NT2/D1 (cell line): ENCODE measurements around the gene FBLN1.
"Not testable (repeated sequence)": the region's sequence is repeated elsewhere in the genome, so short reads cannot be mapped to it uniquely, and the experiment has no call there.

ENCODE experiments used
- DNase-seq: peaks from one replicate; pipeline ENCODE4 v3.0.0-alpha.2; 2011; ENCODE audit warnings: low read depth, low spot score
- H3K27me3 ChIP-seq: 2 replicates; pipeline ENCODE4 v1.6.0; 2011; ENCODE audit warnings: mild to moderate bottlenecking; ENCODE audit not compliant: insufficient read length, insufficient read depth
- H3K36me3 ChIP-seq: 2 replicates; pipeline ENCODE4 v1.6.1; 2011; ENCODE audit warnings: mild to moderate bottlenecking, low read length, mixed read lengths; ENCODE audit not compliant: insufficient read depth, insufficient read length
- H3K4me1 ChIP-seq: 2 replicates; pipeline ENCODE4 v1.5.1; 2011; ENCODE audit not compliant: insufficient read depth, insufficient read length
- H3K4me3 ChIP-seq: 2 replicates; pipeline ENCODE4 v1.5.1; 2011; ENCODE audit warnings: low read depth; ENCODE audit not compliant: insufficient read length
- H3K9ac ChIP-seq: 2 replicates; pipeline ENCODE4 v1.6.0; 2011; ENCODE audit warnings: low read depth; ENCODE audit not compliant: insufficient read length
- H3K9me3 ChIP-seq: 2 replicates; pipeline ENCODE4 v1.5.1; 2011; ENCODE audit warnings: mild to moderate bottlenecking, low read length; ENCODE audit not compliant: insufficient read depth
- SUZ12 ChIP-seq: IDR thresholded peaks from 2 replicates; pipeline ENCODE4 v1.6.1; 2011; ENCODE audit not compliant: insufficient read length, insufficient read depth; ENCODE audit errors: extremely low read depth
- YY1 ChIP-seq: IDR thresholded peaks from 2 replicates; pipeline ENCODE4 v1.6.1; 2011; ENCODE audit not compliant: insufficient read length, insufficient read depth
- ZNF274 ChIP-seq: IDR thresholded peaks from 2 replicates; pipeline ENCODE4 v1.6.1; 2011; ENCODE audit warnings: mild to moderate bottlenecking, low read depth, low read length

FBLN1 gene

GRCh38 chr22:45459235-45459634 is 43.4 kb upstream of the FBLN1 start:
- no peak for DNase-seq
- Histone ChIP-seq H3K9ac (no peak overlapping the region), H3K27me3 (no peaks in the 10 kb centered on the region), H3K36me3 (no peaks in the 10 kb centered on the region), H3K9me3 (peaks cover 6% of the 10 kb centered on the region), H3K4me1 (no peaks in the 10 kb centered on the region), H3K4me3 (no peak overlapping the region)
- TF ChIP-seq ZNF274 (no peak), SUZ12 (no peak), YY1 (no peak)

GRCh38 chr22:45460288-45461109 is 42.2 kb upstream of the FBLN1 start:
- no peak for TF ChIP-seq SUZ12
- TF ChIP-seq ZNF274 = no peak
- TF ChIP-seq YY1 = no peak
- Histone ChIP-seq H3K4me3 (no peak overlapping the region), H3K36me3 (no peaks in the 10 kb centered on the region), H3K4me1 (no peaks in the 10 kb centered on the region), H3K9ac (no peak overlapping the region), H3K27me3 (no peaks in the 10 kb centered on the region), H3K9me3 (peaks cover 6% of the 10 kb centered on the region)
- DNase-seq = no peak

GRCh38 chr22:45462034-45462655 is 40.5 kb upstream of the FBLN1 start:
- no peak overlapping the region for H3K4me3 ChIP-seq

DNA sequence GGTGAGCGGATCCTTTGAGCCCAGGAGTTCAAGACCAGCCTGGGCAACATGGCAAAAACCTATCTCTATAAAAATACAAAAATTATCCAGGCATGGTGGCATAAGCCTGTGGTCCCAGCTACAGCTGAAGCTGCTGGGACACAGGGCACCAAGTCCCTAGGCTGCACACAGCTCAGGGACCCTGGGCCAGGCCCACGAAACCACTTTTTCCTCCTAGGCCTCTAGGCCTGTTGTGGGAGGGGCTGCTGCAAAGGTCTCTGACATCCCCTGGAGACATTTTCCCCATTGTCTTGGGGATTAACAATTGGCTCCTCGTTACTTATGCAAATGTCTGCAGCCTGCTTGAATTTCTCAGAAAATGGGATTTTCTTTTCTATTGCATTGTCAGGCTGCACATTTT is 39.0 kb upstream of the FBLN1 start:
- not testable (repeated sequence) for DNase-seq, H3K4me1 ChIP-seq, H3K4me3 ChIP-seq, H3K9ac ChIP-seq, H3K36me3 ChIP-seq, H3K27me3 ChIP-seq
- peaks cover 11% of the 10 kb centered on the region for H3K9me3 ChIP-seq

More at GRCh38 chr22:45462034-45462655, 40.5 kb upstream of the FBLN1 start:
- DNase-seq = no peak
- Histone ChIP-seq H3K27me3 (no peaks in the 10 kb centered on the region), H3K4me1 (no peaks in the 10 kb centered on the region), H3K36me3 (no peaks in the 10 kb centered on the region), H3K9me3 (peaks cover 6% of the 10 kb centered on the region), H3K9ac (no peak overlapping the region)
- TF ChIP-seq YY1 = no peak

GRCh38 chr22:45465633-45466032 is 37.0 kb upstream of the FBLN1 start:
- Histone ChIP-seq H3K36me3 (no peaks in the 10 kb centered on the region), H3K27me3 (no peaks in the 10 kb centered on the region), H3K9me3 (peaks cover 11% of the 10 kb centered on the region), H3K4me1 (no peaks in the 10 kb centered on the region), H3K4me3 (no peak overlapping the region), H3K9ac (no peak overlapping the region)
- TF ChIP-seq YY1 (no peak), SUZ12 (no peak), ZNF274 (no peak)
- DNase-seq = no peak

- Histone ChIP-seq H3K9me3 (peaks cover 6% of the 10 kb centered on the region; the same call in 1 of the 2 replicates), H3K4me1 (peaks cover 2% of the 10 kb centered on the region), H3K36me3 (no peaks in the 10 kb centered on the region), H3K27me3 (no peaks in the 10 kb centered on the region), H3K9ac (no peak overlapping the region), H3K4me3 (no peak overlapping the region)
- DNase-seq = no peak
- TF ChIP-seq ZNF274 (no peak), YY1 (no peak), SUZ12 (no peak)
Measured at GRCh38 chr22:45468872-45469271, 33.8 kb upstream of the FBLN1 start.

- Histone ChIP-seq H3K4me1 (peaks cover 2% of the 10 kb centered on the region), H3K9ac (peak overlapping the region; percentile 17), H3K9me3 (peaks cover 5% of the 10 kb centered on the region; the same call in 1 of the 2 replicates), H3K36me3 (no peaks in the 10 kb centered on the region), H3K4me3 (no peak overlapping the region), H3K27me3 (no peaks in the 10 kb centered on the region)
- DNase-seq = no peak
- no peak for TF ChIP-seq SUZ12
- TF ChIP-seq YY1 = no peak
- no peak for TF ChIP-seq ZNF274
Measured at GRCh38 chr22:45469281-45470073, 33.2 kb upstream of the FBLN1 start.
